Upper lobe of left lung (tissue), 4 donors: ENCODE measurements around the gene RRP1.

Experiments
- CTCF ChIP-seq, 6 experiments: fragments of 450-650 bp in 4 of 6; fragments of 200-600 bp in 2 of 6; sonication (generic) in 2 of 6; IDR thresholded peaks; one replicate each; pipeline ENCODE4 v1.5.1; 2016 to 2019; ENCODE audit warnings: antibody characterized with exemption in 6 of 6
- EP300 ChIP-seq, 4 donors: sonication (generic); formaldehyde crosslinking; IDR thresholded peaks; one replicate each; pipeline ENCODE4 v1.5.1; 2017; ENCODE audit warnings: antibody characterized with exemption in 4 of 4, control low read depth in 2 of 4
- POLR2AphosphoS5 ChIP-seq, 2 donors: sonication (generic); formaldehyde crosslinking; IDR thresholded peaks; one replicate each; pipeline ENCODE4 v1.5.1; 2017; ENCODE audit warnings: antibody characterized with exemption in 2 of 2

GRCh38 chr21:43785134-43785533 lies 4.2 kb upstream of the RRP1 start:
- TF ChIP-seq EP300 (IDR thresholded peaks at IDR 0.05), result no peak
- no peak for TF ChIP-seq POLR2AphosphoS5 (IDR thresholded peaks at IDR 0.05)
- no peak for TF ChIP-seq CTCF (IDR thresholded peaks at IDR 0.05)
